ENCODE measurements around the gene ATP9A. TPM values are rescaled to one million over a fixed set of nuclear protein-coding genes. Genes with fewer than 3 reads are reported as not detected.

ATP9A gene
- polyA plus RNA-seq, 1 of the 3 experiments (the other 2 are of a cell fraction) = 11.0 TPM

GRCh38 chr20:51768759-51769517 is 748 bp upstream of the ATP9A start:
- CTCF ChIA-PET = interaction anchor here (0.8 to 1.9 kb wide), 3 partner anchors 19 to 52 kb away, joined by 3 to 5 read pairs (median 3); no protein-coding TSS in a partner anchor
- POLR2A ChIA-PET = no interaction called here
- H3F3A ChIP-seq (replicated peaks; ENCODE audit: insufficient read depth) = peaks cover 19% of the 10 kb centered on the region

More at GRCh38 chr20:51768759-51769517, 748 bp upstream of the ATP9A start:
- no peak overlapping the region for H3K9ac ChIP-seq
- peak overlapping the region in 1 of 2 experiments; percentile 65; a peak in 1 of 4 replicates for H3K4me3 ChIP-seq (ENCODE audit: low read depth in 2 of 2, low read length in 1 of 2)
- no peaks in the 10 kb centered on the region for H3K9me2 ChIP-seq
- no peaks in the 10 kb centered on the region for H3K36me3 ChIP-seq (replicated peaks in 1 of 2; ENCODE audit: control insufficient read depth in 1 of 2, insufficient read depth in 2 of 2, low read length in 1 of 2)
- 54% methylated on average over 13 of the region's 16 CpGs for WGBS (ENCODE audit: low lambda C conversion rate)
- no peak for DNase-seq
- no peak overlapping the region for H3K4me2 ChIP-seq
- H4K20me1 ChIP-seq (ENCODE audit: insufficient read depth) = no peaks in the 10 kb centered on the region
- no peak overlapping the region for H2AFZ ChIP-seq (ENCODE audit: low read depth)
- TF ChIP-seq PBX3 (IDR thresholded peaks at IDR 0.05) = no peak
- no peak for TF ChIP-seq MXI1 (IDR thresholded peaks at IDR 0.05; ENCODE audit: low read depth, low read length)
- TF ChIP-seq FOXM1 (IDR thresholded peaks at IDR 0.05; ENCODE audit: low read depth) = no peak
- TF ChIP-seq EZH2phosphoT487 (IDR thresholded peaks at IDR 0.05; ENCODE audit: borderline replicate concordance, low read depth) = no peak
- no peak for TF ChIP-seq ZBTB33 (IDR thresholded peaks at IDR 0.05; ENCODE audit: borderline replicate concordance, low read depth)
- no peak for TF ChIP-seq MEF2A (IDR thresholded peaks at IDR 0.05; ENCODE audit: borderline replicate concordance, low read depth)
- no peak for TF ChIP-seq POLR2AphosphoS5 (IDR thresholded peaks at IDR 0.05; ENCODE audit: low read depth, low read length)
- no peak for TF ChIP-seq SIN3A (IDR thresholded peaks at IDR 0.05; ENCODE audit: borderline replicate concordance, low read depth, low read length)
- TF ChIP-seq USF2 (IDR thresholded peaks at IDR 0.05; ENCODE audit: borderline replicate concordance, low read depth, low read length) = no peak
- no peak for TF ChIP-seq GATA2 (CRISPR knock-in tag; IDR thresholded peaks at IDR 0.05)
- no peak for TF ChIP-seq SMC3 (IDR thresholded peaks at IDR 0.05; ENCODE audit: low read depth, low read length)
- TF ChIP-seq RAD21 (IDR thresholded peaks at IDR 0.05; ENCODE audit: low read length) = no peak
- no peak for TF ChIP-seq CHD2 (IDR thresholded peaks at IDR 0.05; ENCODE audit: low read length, partially characterized antibody)
- TF ChIP-seq TCF12 (IDR thresholded peaks at IDR 0.05) = no peak
- TF ChIP-seq FOXJ3 (CRISPR knock-in tag; IDR thresholded peaks at IDR 0.05) = no peak
- no peak for TF ChIP-seq TAF1 (IDR thresholded peaks at IDR 0.05; ENCODE audit: borderline replicate concordance, low read depth, low read length)
- no peak for TF ChIP-seq JUND (IDR thresholded peaks at IDR 0.05)
- no peak for TF ChIP-seq TEAD4 (IDR thresholded peaks at IDR 0.05; ENCODE audit: borderline replicate concordance, insufficient read depth)
- TF ChIP-seq CTCF (IDR thresholded peaks at IDR 0.05) = no peak
- no peak overlapping the region for H3K27ac ChIP-seq (ENCODE audit: low read depth in 2 of 2, low read length in 1 of 2)
- H3K4me1 ChIP-seq (ENCODE audit: control insufficient read depth in 1 of 2, insufficient read depth in 2 of 2, low read depth in 1 of 2, low read length in 1 of 2) = no peaks in the 10 kb centered on the region; a peak in 1 of 4 replicates
- no peaks in the 10 kb centered on the region for H3K27me3 ChIP-seq (ENCODE audit: insufficient read depth)
- H3K79me2 ChIP-seq (ENCODE audit: insufficient read depth) = peaks cover 12% of the 10 kb centered on the region; the same call in 1 of the 2 replicates
- no peaks in the 10 kb centered on the region for H3K9me3 ChIP-seq
